Measurements from ENCODE around the gene OR13A1.
"Not testable (repeated sequence)": the region's sequence is repeated elsewhere in the genome, so short reads cannot be mapped to it uniquely, and the experiment has no call there.

OR13A1 gene

GRCh38 chr10:45280113-45280760 is 35.2 kb downstream of the OR13A1 start:
- no peak for DNase-seq

- no peak for DNase-seq
Measured at GRCh38 chr10:45279682-45280081, 35.7 kb downstream of the OR13A1 start.

DNA sequence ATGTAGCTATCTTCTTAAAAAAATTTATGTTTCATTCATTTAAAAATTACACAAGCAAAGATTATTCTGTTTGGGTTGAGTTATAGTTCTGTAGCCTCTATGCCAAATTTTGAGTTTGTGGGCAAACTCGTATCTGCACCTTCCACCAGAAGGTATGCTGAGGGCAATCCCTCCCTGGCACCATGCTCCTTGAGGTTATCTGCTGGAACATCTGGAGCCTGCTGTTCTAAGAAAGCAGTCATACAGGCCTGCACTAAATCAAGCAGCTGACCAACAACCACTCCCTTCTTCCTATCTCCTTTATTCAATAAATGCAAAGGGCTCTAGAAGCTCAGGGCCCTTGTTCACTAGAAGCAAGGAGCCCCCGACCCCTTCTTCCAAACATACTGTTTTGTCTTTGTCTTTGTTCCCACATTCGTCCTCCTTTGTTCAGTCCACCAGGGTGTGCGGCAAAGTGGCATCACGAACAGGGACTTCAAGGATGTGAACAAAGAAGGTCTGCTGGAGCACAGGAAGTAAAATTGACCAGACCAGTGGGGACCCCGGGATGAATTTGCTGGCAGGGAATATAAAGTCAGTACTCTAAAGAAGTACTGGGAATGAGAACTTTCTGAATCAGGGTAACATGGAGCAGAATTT is 36.4 kb downstream of the OR13A1 start:
- DNase-seq = no peak

- not testable (repeated sequence) for DNase-seq
Measured at GRCh38 chr10:45276146-45276545, 39.3 kb downstream of the OR13A1 start.

DNA sequence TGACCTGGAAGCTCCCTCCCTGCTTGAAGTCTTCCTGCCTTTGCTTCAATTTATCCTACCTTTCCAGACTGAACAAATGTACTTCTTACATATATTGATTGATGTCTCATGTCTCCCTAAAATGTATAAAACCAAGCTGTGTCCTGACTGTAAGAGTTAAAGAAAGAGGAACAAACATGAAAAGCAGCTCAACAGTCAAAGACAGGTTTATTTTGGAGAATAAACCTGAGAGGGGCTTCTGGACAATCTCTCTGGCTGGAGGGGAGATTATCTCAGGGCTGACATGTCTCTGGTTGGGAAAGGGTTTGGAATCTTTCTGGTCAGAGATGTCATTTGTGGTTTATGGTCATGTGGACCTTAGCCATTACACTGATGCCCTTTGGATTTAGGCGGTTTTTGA is 41.0 kb downstream of the OR13A1 start:
- no peak for DNase-seq

DNA sequence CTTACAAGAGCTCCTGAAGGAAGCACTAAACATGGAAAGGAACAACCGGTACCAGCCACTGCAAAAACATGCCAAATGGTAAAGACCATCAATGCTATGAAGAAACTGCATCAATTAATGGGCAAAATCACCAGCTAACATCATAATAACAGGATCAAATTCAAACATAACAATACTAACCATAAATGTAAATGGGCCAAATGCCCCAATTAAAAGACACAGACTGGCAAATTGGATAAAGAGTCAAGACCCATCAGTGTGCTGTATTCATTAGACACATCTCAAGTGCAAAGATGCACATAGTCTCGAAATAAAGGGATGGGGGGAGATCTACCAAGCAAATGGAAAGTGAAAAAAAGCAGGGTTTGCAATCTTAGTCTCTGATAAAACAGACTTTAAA is 47.6 kb downstream of the OR13A1 start:
- not testable (repeated sequence) for DNase-seq

- no peak for DNase-seq
Measured at GRCh38 chr10:45265996-45266395, 49.4 kb downstream of the OR13A1 start.

GRCh38 chr10:45261946-45262345 is 53.5 kb downstream of the OR13A1 start:
- DNase-seq = no peak

GRCh38 chr10:45261243-45261775 is 54.1 kb downstream of the OR13A1 start:
- DNase-seq = no peak

- DNase-seq = not testable (repeated sequence)
Measured at GRCh38 chr10:45260635-45261034, 54.8 kb downstream of the OR13A1 start.

- DNase-seq = not testable (repeated sequence)
Measured at GRCh38 chr10:45259786-45260495, 55.5 kb downstream of the OR13A1 start.

DNA sequence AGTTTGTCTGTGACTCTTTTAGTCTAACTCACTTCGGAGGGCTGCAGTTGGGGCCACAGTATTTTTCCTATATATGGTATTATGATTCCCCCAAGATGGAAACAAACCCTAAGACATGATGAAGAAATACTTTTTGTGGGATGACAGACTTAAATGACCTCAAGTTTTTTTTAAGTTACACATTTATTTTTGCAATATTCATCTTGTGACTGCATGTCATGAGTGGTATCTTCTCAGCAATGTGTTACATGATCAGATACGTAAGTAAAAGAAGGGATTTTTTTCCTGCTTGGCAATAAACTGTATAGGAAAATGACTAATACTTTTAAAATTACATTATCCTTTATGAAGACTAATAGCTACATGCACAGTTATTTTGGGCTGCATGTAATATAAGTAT is 57.8 kb downstream of the OR13A1 start:
- DNase-seq = no peak

DNA sequence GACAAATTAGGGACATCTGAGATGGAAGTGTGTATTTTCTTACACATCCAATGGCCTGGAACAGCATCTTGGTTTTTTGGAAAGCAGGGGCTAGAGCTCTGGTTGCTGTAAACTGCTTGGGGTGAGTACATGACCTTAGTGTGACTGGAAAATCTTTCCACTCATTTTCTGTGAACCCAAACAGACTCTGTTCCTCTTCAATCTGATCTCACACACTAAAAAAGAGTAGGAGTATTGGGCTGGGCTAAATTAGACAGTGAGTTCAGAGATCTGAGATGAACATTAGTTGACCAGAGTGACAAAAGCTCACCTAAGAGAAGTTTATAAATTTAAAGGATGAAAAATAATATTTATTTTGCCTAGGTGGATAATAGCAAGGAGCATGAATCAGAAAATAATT is 59.2 kb downstream of the OR13A1 start:
- DNase-seq = no peak

DNA sequence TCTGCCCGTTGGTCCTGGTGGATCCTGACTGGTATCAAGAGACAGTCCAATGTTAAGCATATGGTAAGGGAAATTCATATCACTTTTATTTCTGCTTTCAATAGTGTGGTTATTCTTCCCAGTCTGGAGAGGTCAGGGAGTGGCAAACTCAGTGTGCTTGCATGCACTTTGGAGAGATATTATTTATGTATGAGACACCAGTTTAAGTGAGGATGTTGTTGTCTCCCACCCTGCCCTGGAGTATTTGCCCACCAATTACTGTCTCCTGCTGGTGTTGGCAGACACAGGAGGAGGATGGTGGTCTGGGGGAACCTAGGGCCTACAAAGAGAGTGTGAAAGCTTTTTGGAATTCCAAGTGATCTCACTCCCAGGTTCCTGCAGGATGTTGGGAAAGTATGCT is 59.7 kb downstream of the OR13A1 start:
- DNase-seq = no peak

DNA sequence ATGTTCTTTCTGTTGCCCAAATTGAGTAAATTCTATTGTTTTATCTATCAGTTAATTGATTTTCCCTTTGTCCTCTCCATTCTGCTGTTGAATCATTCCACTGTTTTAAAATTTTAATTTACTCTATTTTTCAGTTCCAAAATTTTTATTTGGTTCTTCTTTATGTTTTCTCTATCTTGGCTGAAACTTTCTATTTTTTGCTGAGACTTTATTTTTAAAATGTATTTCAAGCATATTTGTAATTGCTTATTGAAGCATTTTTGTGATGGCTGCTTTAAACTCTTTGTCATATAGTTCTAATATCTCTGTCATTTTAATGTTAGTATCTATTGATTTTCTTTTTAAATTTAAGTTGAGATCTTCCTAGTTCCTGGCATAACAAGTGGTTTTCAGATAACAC is 60.5 kb downstream of the OR13A1 start:
- no peak for DNase-seq

- no peak for DNase-seq
Measured at GRCh38 chr10:45253183-45253914, 62.1 kb downstream of the OR13A1 start.
